SK-N-SH (cell line): Measurements from ENCODE around the gene DGKZ. TPM values are rescaled to one million over a fixed set of nuclear protein-coding genes. Genes with fewer than 3 reads are reported as not detected.

Experiments used
- CTCF ChIA-PET: fragments of 300-600, 350-600 bp; formaldehyde crosslinking; extraction: SDS; loops from one replicate; lab custom pipeline; 2021; lab: Yijun Ruan, JAX
- POLR2A ChIA-PET: fragments of 350-600 bp; sonication (Branson Sonifier 250); formaldehyde crosslinking; extraction: SDS; loops from one replicate; lab custom pipeline; 2020; ENCODE audit warnings: antibody characterized with exemption, inconsistent platforms; lab: Yijun Ruan, JAX
- DNase-seq: peaks from one replicate; pipeline ENCODE4 v3.0.0; 2012
- H2AFZ ChIP-seq: fragments of 200-600 bp; sonication (generic); 2 replicates; pipeline ENCODE4 v1.8.1; 2016; ENCODE audit warnings: antibody characterized with exemption, mild to moderate bottlenecking, low read depth
- H3F3A ChIP-seq: fragments of 200-600 bp; sonication (generic); replicated peaks from 2 replicates; pipeline ENCODE3; 2016; ENCODE audit warnings: antibody characterized with exemption, mild to moderate bottlenecking; ENCODE audit not compliant: insufficient read depth
- H3K27ac ChIP-seq, 2 experiments: fragments of 200-500 bp in 1 of 2; fragments of 200-600 bp in 1 of 2; sonication (Bioruptor generic) in 1 of 2; sonication (generic), shearing (Covaris generic) in 1 of 2; 2 replicates each; pipeline versions ENCODE4 v1.5.1 to v1.6.1; 2014 to 2016; ENCODE audit warnings: low read depth in 2 of 2, inconsistent platforms in 1 of 2, low read length in 1 of 2, mild to moderate bottlenecking in 1 of 2, mixed read lengths in 1 of 2
- H3K27me3 ChIP-seq: fragments of 200-600 bp; sonication (generic), shearing (Covaris generic); 2 replicates; pipeline ENCODE4 v1.6.1; 2016; ENCODE audit warnings: mixed run types; ENCODE audit not compliant: insufficient read depth
- H3K36me3 ChIP-seq, 2 experiments: fragments of 200-500 bp in 1 of 2; fragments of 200-600 bp in 1 of 2; sonication (Bioruptor generic) in 1 of 2; sonication (generic) in 1 of 2; replicated peaks in 1 of 2; 2 replicates each; pipeline versions ENCODE3 to v1.5.1; 2014 to 2016; ENCODE audit warnings: low read length in 1 of 2, mild to moderate bottlenecking in 1 of 2; ENCODE audit not compliant: insufficient read depth in 2 of 2, control insufficient read depth in 1 of 2
- H3K4me1 ChIP-seq, 2 experiments: fragments of 200-500 bp in 1 of 2; fragments of 200-600 bp in 1 of 2; sonication (Bioruptor generic) in 1 of 2; sonication (generic), shearing (Covaris generic) in 1 of 2; 2 replicates each; pipeline versions ENCODE4 v1.5.1 to v1.6.1; 2014 to 2016; ENCODE audit warnings: low read depth in 1 of 2, low read length in 1 of 2, mixed run types in 1 of 2; ENCODE audit not compliant: insufficient read depth in 2 of 2, control insufficient read depth in 1 of 2
- H3K4me2 ChIP-seq: fragments of 200-600 bp; sonication (generic), shearing (Covaris generic); 2 replicates; pipeline ENCODE4 v1.6.1; 2017; ENCODE audit warnings: mixed run types
- H3K4me3 ChIP-seq, 2 experiments: fragments of 200-500 bp in 1 of 2; fragments of 200-600 bp in 1 of 2; sonication (Bioruptor generic) in 1 of 2; sonication (generic), shearing (Covaris generic) in 1 of 2; 2 replicates each; pipeline versions ENCODE4 v1.5.1 to v1.8.1; 2014 to 2016; ENCODE audit warnings: low read depth in 2 of 2, inconsistent platforms in 1 of 2, low read length in 1 of 2, mild to moderate bottlenecking in 1 of 2, mixed read lengths in 1 of 2, moderate library complexity in 1 of 2
- H3K79me2 ChIP-seq: fragments of 200-600 bp; sonication (generic); 2 replicates; pipeline ENCODE4 v1.8.1; 2017; ENCODE audit warnings: mild to moderate bottlenecking; ENCODE audit not compliant: insufficient read depth
- H3K9ac ChIP-seq: fragments of 200-600 bp; sonication (generic); 2 replicates; pipeline ENCODE4 v1.6.1; 2017; ENCODE audit warnings: mixed run types
- H3K9me2 ChIP-seq: fragments of 200-600 bp; sonication (generic); 2 replicates; pipeline ENCODE4 v1.6.1; 2017; ENCODE audit warnings: mixed run types
- H3K9me3 ChIP-seq: fragments of 200-600 bp; sonication (generic); 2 replicates; pipeline ENCODE4 v1.6.1; 2017; ENCODE audit warnings: mixed run types, mild to moderate bottlenecking, moderate library complexity
- H4K20me1 ChIP-seq: fragments of 200-600 bp; sonication (generic); 2 replicates; pipeline ENCODE4 v1.6.1; 2017; ENCODE audit warnings: mild to moderate bottlenecking, mixed run types; ENCODE audit not compliant: insufficient read depth
- EP300 ChIP-seq, 2 experiments: IDR thresholded peaks; 2 replicates each; pipeline versions ENCODE4 v1.4.0 to v1.6.1; 2012; ENCODE audit warnings: borderline replicate concordance in 1 of 2, low read depth in 1 of 2, low read length in 1 of 2
- FOSL2 ChIP-seq: IDR thresholded peaks from 2 replicates; pipeline ENCODE4 v1.4.0; 2012; ENCODE audit warnings: low read depth, mild to moderate bottlenecking, moderate library complexity, borderline replicate concordance
- GATA2 ChIP-seq: sonication (generic); formaldehyde crosslinking; IDR thresholded peaks from 2 replicates; pipeline ENCODE4 v1.5.0; 2020; ENCODE audit warnings: mild to moderate bottlenecking, missing genetic modification reagents
- JUND ChIP-seq: IDR thresholded peaks from 2 replicates; pipeline ENCODE4 v1.4.0; 2012
- MEF2A ChIP-seq: IDR thresholded peaks from 2 replicates; pipeline ENCODE4 v1.4.0; 2012; ENCODE audit warnings: low read depth, borderline replicate concordance
- NRF1 ChIP-seq: IDR thresholded peaks from 2 replicates; pipeline ENCODE4 v1.6.1; 2012; ENCODE audit warnings: low read depth, mild to moderate bottlenecking, low read length
- POLR2AphosphoS5 ChIP-seq: IDR thresholded peaks from 2 replicates; pipeline ENCODE4 v1.6.1; 2012; ENCODE audit warnings: low read depth, low read length
- RAD21 ChIP-seq: IDR thresholded peaks from 2 replicates; pipeline ENCODE4 v1.6.1; 2012; ENCODE audit warnings: mild to moderate bottlenecking, low read length
- SMC3 ChIP-seq: IDR thresholded peaks from 2 replicates; pipeline ENCODE4 v1.6.1; 2012; ENCODE audit warnings: low read depth, low read length, improper control_type of control experiment
- TAF1 ChIP-seq: IDR thresholded peaks from 2 replicates; pipeline ENCODE4 v1.6.1; 2012; ENCODE audit warnings: low read depth, mild to moderate bottlenecking, low read length, moderate library complexity, borderline replicate concordance
- TEAD4 ChIP-seq: IDR thresholded peaks from 2 replicates; pipeline ENCODE4 v1.4.0; 2012; ENCODE audit warnings: mild to moderate bottlenecking, borderline replicate concordance; ENCODE audit not compliant: insufficient read depth
- YY1 ChIP-seq: IDR thresholded peaks from 2 replicates; pipeline ENCODE4 v1.4.0; 2012; ENCODE audit warnings: low read depth, mild to moderate bottlenecking
- WGBS: methylation state at CpG from one replicate; pipeline ENCODE4 v1.1.6; 2017; ENCODE audit warnings: low lambda C conversion rate; 5-methylcytosine and 5-hydroxymethylcytosine counted together
- polyA plus RNA-seq, 3 experiments: library from polyadenylated mRNA; depleted of rRNA; stranded (reverse); fragments of >200 nt; gene quantifications; 2 replicates each; pipeline ENCODE4 v1.2.3, GENCODE V29; 2012
- TF ChIP-seq, protein P1 (sequence below): IDR thresholded peaks from 2 replicates; pipeline ENCODE4 v1.6.1; 2012; ENCODE audit warnings: mild to moderate bottlenecking, low read depth, low read length, moderate library complexity
- TF ChIP-seq, protein P2 (sequence below): fragments of 200-600 bp; sonication (generic); IDR thresholded peaks from 2 replicates; pipeline ENCODE4 v1.6.1; 2017; ENCODE audit warnings: antibody characterized with exemption, mild to moderate bottlenecking, moderate library complexity

The DGKZ gene
- polyA plus RNA-seq, 1 of the 3 experiments (the other 2 are of a cell fraction): 33.2 TPM

DNA sequence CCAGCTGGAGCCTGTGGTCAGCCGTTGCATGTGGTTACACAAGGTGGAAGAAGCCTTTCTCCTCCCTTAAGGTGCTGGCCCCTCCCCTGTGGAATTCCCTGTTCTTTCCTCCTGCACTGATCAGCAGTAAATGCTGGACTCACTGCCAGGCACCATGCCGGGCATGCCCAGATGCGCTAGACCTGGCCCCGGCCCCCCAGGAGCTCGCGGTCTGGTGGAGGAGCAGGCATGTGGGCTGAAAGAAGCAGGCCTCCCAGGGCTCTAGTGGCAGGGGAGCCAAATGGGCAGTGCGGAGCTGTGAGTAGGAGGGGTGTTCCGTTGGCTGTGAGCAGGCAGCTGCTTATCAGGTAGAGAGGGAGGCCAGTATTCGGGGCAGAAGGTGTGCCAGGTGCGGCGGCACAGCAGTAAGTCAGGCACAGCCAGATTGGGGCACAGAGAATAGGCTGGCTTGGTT, 10.2 kb downstream of the DGKZ start:
- H3K9me2 ChIP-seq: no peaks in the 10 kb centered on the region
- no peaks in the 10 kb centered on the region for H3K27me3 ChIP-seq
- H3K9me3 ChIP-seq: no peaks in the 10 kb centered on the region
- no peak for TF ChIP-seq SMC3
- no peak for TF ChIP-seq YY1
- TF ChIP-seq, protein P1, sequence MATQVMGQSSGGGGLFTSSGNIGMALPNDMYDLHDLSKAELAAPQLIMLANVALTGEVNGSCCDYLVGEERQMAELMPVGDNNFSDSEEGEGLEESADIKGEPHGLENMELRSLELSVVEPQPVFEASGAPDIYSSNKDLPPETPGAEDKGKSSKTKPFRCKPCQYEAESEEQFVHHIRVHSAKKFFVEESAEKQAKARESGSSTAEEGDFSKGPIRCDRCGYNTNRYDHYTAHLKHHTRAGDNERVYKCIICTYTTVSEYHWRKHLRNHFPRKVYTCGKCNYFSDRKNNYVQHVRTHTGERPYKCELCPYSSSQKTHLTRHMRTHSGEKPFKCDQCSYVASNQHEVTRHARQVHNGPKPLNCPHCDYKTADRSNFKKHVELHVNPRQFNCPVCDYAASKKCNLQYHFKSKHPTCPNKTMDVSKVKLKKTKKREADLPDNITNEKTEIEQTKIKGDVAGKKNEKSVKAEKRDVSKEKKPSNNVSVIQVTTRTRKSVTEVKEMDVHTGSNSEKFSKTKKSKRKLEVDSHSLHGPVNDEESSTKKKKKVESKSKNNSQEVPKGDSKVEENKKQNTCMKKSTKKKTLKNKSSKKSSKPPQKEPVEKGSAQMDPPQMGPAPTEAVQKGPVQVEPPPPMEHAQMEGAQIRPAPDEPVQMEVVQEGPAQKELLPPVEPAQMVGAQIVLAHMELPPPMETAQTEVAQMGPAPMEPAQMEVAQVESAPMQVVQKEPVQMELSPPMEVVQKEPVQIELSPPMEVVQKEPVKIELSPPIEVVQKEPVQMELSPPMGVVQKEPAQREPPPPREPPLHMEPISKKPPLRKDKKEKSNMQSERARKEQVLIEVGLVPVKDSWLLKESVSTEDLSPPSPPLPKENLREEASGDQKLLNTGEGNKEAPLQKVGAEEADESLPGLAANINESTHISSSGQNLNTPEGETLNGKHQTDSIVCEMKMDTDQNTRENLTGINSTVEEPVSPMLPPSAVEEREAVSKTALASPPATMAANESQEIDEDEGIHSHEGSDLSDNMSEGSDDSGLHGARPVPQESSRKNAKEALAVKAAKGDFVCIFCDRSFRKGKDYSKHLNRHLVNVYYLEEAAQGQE: no peak
- TF ChIP-seq JUND: no peak
- peaks cover 2 to 3% of the 10 kb centered on the region in 2 experiments for H3K36me3 ChIP-seq
- peaks cover 17 to 18% of the 10 kb centered on the region in 2 experiments; a peak in 3 of 4 replicates for H3K4me1 ChIP-seq
- H4K20me1 ChIP-seq: peaks cover 6% of the 10 kb centered on the region; the same call in 1 of the 2 replicates
- H3K27ac ChIP-seq: no peak overlapping the region
- H3K79me2 ChIP-seq: peaks cover 85% of the 10 kb centered on the region
- no peak for DNase-seq
- 97% methylated on average over 10 of the region's 11 CpGs for WGBS
- no peaks in the 10 kb centered on the region for H3F3A ChIP-seq
- no peak overlapping the region for H3K4me2 ChIP-seq
- H3K4me3 ChIP-seq: no peak overlapping the region
- ChIA-PET POLR2A (no interaction called here), CTCF (interaction anchor here (0.9 to 18.0 kb wide), 5 partner anchors 7 to 32 kb away, joined by 3 to 423 read pairs (median 7); partner anchors contain the start of gene DGKZ)
- H3K9ac ChIP-seq: no peak overlapping the region
- no peak overlapping the region for H2AFZ ChIP-seq

DNA sequence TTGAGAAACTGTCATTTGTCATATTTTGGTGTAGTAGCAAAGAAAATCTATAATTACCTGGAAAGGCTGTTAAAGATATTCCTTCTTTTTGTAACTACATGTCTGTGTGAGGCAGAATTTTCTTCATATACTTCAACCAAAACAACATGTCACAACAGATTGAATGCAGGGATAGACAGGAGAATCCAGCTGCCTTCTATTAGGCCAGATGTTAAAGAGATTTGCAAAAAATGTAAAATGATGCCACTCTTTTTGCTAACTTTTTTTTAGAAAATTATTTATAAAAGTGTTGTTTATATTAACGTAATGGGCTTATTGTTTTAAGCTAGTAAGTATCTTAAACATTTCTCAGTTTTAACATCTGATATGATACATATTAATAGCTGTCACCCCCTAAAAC, 12.7 kb downstream of the DGKZ start:
- POLR2A ChIA-PET: interaction anchor here (0.7 kb wide), 1 partner anchor 1481 kb away, joined by 3 read pairs; no protein-coding TSS in a partner anchor
- no peak overlapping the region for H3K4me2 ChIP-seq
- 0 out of 4 replicates have a peak overlapping the region, but pooled peaks of 1 of the 2 experiments have one; percentile 91 for H3K27ac ChIP-seq

More for the DNA sequence above, 12.7 kb downstream of the DGKZ start:
- Histone ChIP-seq H3F3A (no peaks in the 10 kb centered on the region), H3K9me3 (no peaks in the 10 kb centered on the region), H3K9ac (no peak overlapping the region), H3K4me1 (peaks cover 28 to 42% of the 10 kb centered on the region in 2 experiments; a peak in 3 of 4 replicates), H3K9me2 (no peaks in the 10 kb centered on the region), H4K20me1 (no peaks in the 10 kb centered on the region), H3K4me3 (no peak overlapping the region), H3K79me2 (peaks cover 69% of the 10 kb centered on the region), H2AFZ (no peak overlapping the region), H3K27me3 (no peaks in the 10 kb centered on the region), H3K36me3 (no peaks in the 10 kb centered on the region)
- CTCF ChIA-PET: interaction anchor here (0.6 to 18.0 kb wide), 6 partner anchors 10 to 130 kb away, joined by 3 to 423 read pairs (median 5); partner anchors contain the start of gene DGKZ
- no peak for DNase-seq
- WGBS: 90% methylated on average over 1 of the region's 1 CpG
- TF ChIP-seq YY1 (no peak), POLR2AphosphoS5 (no peak), NRF1 (no peak), GATA2 (CRISPR knock-in tag) (no peak), TAF1 (no peak), JUND (no peak), SMC3 (no peak), MEF2A (no peak), EP300 (IDR thresholded peaks at IDR 0.05; ENCODE audit: borderline replicate concordance in 1 of 2, low read depth in 1 of 2, low read length in 1 of 2) (no peak), RAD21 (no peak), FOSL2 (no peak), TEAD4 (no peak)
- TF ChIP-seq, protein P2, sequence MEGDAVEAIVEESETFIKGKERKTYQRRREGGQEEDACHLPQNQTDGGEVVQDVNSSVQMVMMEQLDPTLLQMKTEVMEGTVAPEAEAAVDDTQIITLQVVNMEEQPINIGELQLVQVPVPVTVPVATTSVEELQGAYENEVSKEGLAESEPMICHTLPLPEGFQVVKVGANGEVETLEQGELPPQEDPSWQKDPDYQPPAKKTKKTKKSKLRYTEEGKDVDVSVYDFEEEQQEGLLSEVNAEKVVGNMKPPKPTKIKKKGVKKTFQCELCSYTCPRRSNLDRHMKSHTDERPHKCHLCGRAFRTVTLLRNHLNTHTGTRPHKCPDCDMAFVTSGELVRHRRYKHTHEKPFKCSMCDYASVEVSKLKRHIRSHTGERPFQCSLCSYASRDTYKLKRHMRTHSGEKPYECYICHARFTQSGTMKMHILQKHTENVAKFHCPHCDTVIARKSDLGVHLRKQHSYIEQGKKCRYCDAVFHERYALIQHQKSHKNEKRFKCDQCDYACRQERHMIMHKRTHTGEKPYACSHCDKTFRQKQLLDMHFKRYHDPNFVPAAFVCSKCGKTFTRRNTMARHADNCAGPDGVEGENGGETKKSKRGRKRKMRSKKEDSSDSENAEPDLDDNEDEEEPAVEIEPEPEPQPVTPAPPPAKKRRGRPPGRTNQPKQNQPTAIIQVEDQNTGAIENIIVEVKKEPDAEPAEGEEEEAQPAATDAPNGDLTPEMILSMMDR: no peak
- TF ChIP-seq, protein P1: no peak
